OCI-LY7 (cell line): ENCODE results near the gene TUBB1. TPM values are rescaled to one million over a fixed set of nuclear protein-coding genes. Genes with fewer than 3 reads are reported as not detected.

Source experiments
- BruUV-seq: library from RNA; stranded (reverse); fragments of 400-500 nt; replicated peaks from 2 replicates; lab custom pipeline; 2021; lab: Mats Ljungman, UMichigan
- CTCF ChIA-PET: fragments of 300-600 bp; sonication (Branson Sonifier 250); formaldehyde crosslinking; loops from one replicate; lab custom pipeline; 2022; ENCODE audit warnings: antibody characterized with exemption; ENCODE audit not compliant: unreplicated experiment; lab: Charles Lee
- POLR2A ChIA-PET: fragments of 300-600 bp; sonication (Branson Sonifier 250); formaldehyde crosslinking; loops from one replicate; lab custom pipeline; 2022; ENCODE audit warnings: antibody characterized with exemption; lab: Charles Lee
- DNase-seq: peaks from one replicate; pipeline ENCODE4 v3.0.0-alpha.2; 2015; ENCODE audit warnings: low spot score
- H2AFZ ChIP-seq: fragments of 200-600 bp; sonication (generic), shearing (Covaris generic); 2 replicates; pipeline ENCODE4 v1.6.1; 2014; ENCODE audit warnings: mild to moderate bottlenecking, antibody characterized with exemption, low read length, moderate library complexity
- H3K27ac ChIP-seq: fragments of 200-600 bp; sonication (generic); 2 replicates; pipeline ENCODE4 v1.5.1; 2014; ENCODE audit warnings: mixed run types, low read depth, mild to moderate bottlenecking, moderate library complexity, low read length, inconsistent platforms; ENCODE audit not compliant: poor library complexity, severe bottlenecking
- H3K36me3 ChIP-seq: fragments of 200-600 bp; sonication (generic); 2 replicates; pipeline ENCODE4 v1.6.1; 2014; ENCODE audit warnings: mild to moderate bottlenecking, antibody characterized with exemption, low read length, moderate library complexity, mixed read lengths; ENCODE audit not compliant: insufficient read depth
- H3K4me1 ChIP-seq: fragments of 200-600 bp; sonication (generic); 2 replicates; pipeline ENCODE4 v1.5.1; 2014; ENCODE audit warnings: mild to moderate bottlenecking, low read length; ENCODE audit not compliant: insufficient read depth, poor library complexity, severe bottlenecking
- H3K4me2 ChIP-seq: fragments of 200-600 bp; sonication (generic); 2 replicates; pipeline ENCODE4 v1.6.1; 2014; ENCODE audit warnings: mild to moderate bottlenecking, low read length
- H3K4me3 ChIP-seq: fragments of 200-600 bp; sonication (generic); 2 replicates; pipeline ENCODE4 v1.5.1; 2014; ENCODE audit warnings: mild to moderate bottlenecking, low read depth, low read length; ENCODE audit not compliant: poor library complexity, severe bottlenecking
- H3K79me2 ChIP-seq: fragments of 200-600 bp; sonication (generic); 2 replicates; pipeline ENCODE4 v1.6.1; 2016; ENCODE audit warnings: low read depth, mild to moderate bottlenecking, low read length, moderate library complexity, mixed read lengths; ENCODE audit not compliant: insufficient read depth
- H3K9me2 ChIP-seq: fragments of 200-600 bp; sonication (generic); 2 replicates; pipeline ENCODE4 v1.6.1; 2016; ENCODE audit warnings: mild to moderate bottlenecking, low read length, mixed read lengths; ENCODE audit not compliant: insufficient read depth
- H3K9me3 ChIP-seq: fragments of 200-600 bp; sonication (generic); 2 replicates; pipeline ENCODE4 v1.6.1; 2014; ENCODE audit warnings: mild to moderate bottlenecking, mixed run types, low read length, mixed read lengths
- H4K20me1 ChIP-seq: fragments of 200-600 bp; sonication (generic); 2 replicates; pipeline ENCODE4 v1.6.1; 2014; ENCODE audit warnings: mild to moderate bottlenecking, antibody characterized with exemption, low read length, moderate library complexity, mixed read lengths; ENCODE audit not compliant: insufficient read depth
- EZH2phosphoT487 ChIP-seq: fragments of 200-600 bp; sonication (generic); IDR thresholded peaks from 2 replicates; pipeline ENCODE4 v1.6.1; 2018; ENCODE audit warnings: low read depth, borderline replicate concordance, mild to moderate bottlenecking, mixed run types, antibody characterized with exemption, low read length, moderate library complexity, mixed read lengths
- intact Hi-C: fragments of 100-400 bp; cut with micrococcal nuclease; formaldehyde crosslinking; loops from one replicate; pipeline ENCODE4 v1.10.0; 2022; ENCODE audit not compliant: unreplicated experiment
- total RNA-seq, 2 experiments: library from RNA; depleted of rRNA in 1 of 2; stranded (reverse); fragments of >200 nt in 1 of 2; shearing (Covaris generic) in 1 of 2; gene quantifications; 2 replicates each; pipeline ENCODE4 v1.2.3, GENCODE V29; 2014 to 2022
- TF ChIP-seq, protein P1 (sequence below): fragments of 200-600 bp; sonication (generic); conservative IDR thresholded peaks from 2 replicates; pipeline ENCODE4 v1.5.1; 2014; ENCODE audit warnings: mild to moderate bottlenecking, antibody characterized with exemption, low read length, moderate library complexity, mixed read lengths

TUBB1 gene
- total RNA-seq, 2 experiments from 2014 or later: 0.11 TPM; not detected in 1

GRCh38 chr20:59020938-59021551 lies 1.8 kb downstream of the TUBB1 start:
- no peak overlapping the region for H2AFZ ChIP-seq
- H3K9me3 ChIP-seq: no peaks in the 10 kb centered on the region
- peaks cover 40% of the 10 kb centered on the region for H3K36me3 ChIP-seq
- H3K9me2 ChIP-seq: no peaks in the 10 kb centered on the region
- DNase-seq: no peak
- H3K4me3 ChIP-seq: no peak overlapping the region
- H3K27ac ChIP-seq: no peak overlapping the region
- no TSS peak for BruUV-seq
- TF ChIP-seq, protein P1, sequence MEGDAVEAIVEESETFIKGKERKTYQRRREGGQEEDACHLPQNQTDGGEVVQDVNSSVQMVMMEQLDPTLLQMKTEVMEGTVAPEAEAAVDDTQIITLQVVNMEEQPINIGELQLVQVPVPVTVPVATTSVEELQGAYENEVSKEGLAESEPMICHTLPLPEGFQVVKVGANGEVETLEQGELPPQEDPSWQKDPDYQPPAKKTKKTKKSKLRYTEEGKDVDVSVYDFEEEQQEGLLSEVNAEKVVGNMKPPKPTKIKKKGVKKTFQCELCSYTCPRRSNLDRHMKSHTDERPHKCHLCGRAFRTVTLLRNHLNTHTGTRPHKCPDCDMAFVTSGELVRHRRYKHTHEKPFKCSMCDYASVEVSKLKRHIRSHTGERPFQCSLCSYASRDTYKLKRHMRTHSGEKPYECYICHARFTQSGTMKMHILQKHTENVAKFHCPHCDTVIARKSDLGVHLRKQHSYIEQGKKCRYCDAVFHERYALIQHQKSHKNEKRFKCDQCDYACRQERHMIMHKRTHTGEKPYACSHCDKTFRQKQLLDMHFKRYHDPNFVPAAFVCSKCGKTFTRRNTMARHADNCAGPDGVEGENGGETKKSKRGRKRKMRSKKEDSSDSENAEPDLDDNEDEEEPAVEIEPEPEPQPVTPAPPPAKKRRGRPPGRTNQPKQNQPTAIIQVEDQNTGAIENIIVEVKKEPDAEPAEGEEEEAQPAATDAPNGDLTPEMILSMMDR: no peak
- TF ChIP-seq EZH2phosphoT487: no peak
- peaks cover 7% of the 10 kb centered on the region; the same call in 1 of the 2 replicates for H3K79me2 ChIP-seq
- no peak overlapping the region for H3K4me2 ChIP-seq
- intact Hi-C loops: no loop called here
- ChIA-PET CTCF (no interaction called here), POLR2A (interaction anchor here (1.6 kb wide), 1 partner anchor 12 kb away, joined by 8 read pairs; no protein-coding TSS in a partner anchor)
- peaks cover 14% of the 10 kb centered on the region for H3K4me1 ChIP-seq
- no peaks in the 10 kb centered on the region for H4K20me1 ChIP-seq

- POLR2A ChIA-PET: interaction anchor here (1.6 kb wide), 1 partner anchor 14 kb away, joined by 8 read pairs; no protein-coding TSS in a partner anchor
- intact Hi-C loops: no loop called here
- no TSS peak for BruUV-seq
These were observed 3.5 kb downstream of the TUBB1 start for GRCh38 chr20:59022754-59023153.

More at GRCh38 chr20:59022754-59023153, 3.5 kb downstream of the TUBB1 start:
- Histone ChIP-seq H3K9me2 (no peaks in the 10 kb centered on the region), H3K4me1 (no peaks in the 10 kb centered on the region), H3K4me3 (no peak overlapping the region), H4K20me1 (peaks cover 13% of the 10 kb centered on the region), H3K9me3 (no peaks in the 10 kb centered on the region), H3K4me2 (no peak overlapping the region), H2AFZ (no peak overlapping the region), H3K27ac (no peak overlapping the region), H3K79me2 (peaks cover 23% of the 10 kb centered on the region; the same call in 1 of the 2 replicates), H3K36me3 (peaks cover 57% of the 10 kb centered on the region)
- DNase-seq: no peak
- TF ChIP-seq EZH2phosphoT487: no peak
- TF ChIP-seq, protein P1: no peak
- CTCF ChIA-PET: no interaction called here
